Measurements from ENCODE around the gene NATD1.
A peak's percentile ranks its signal among the peaks of the same experiment; 100 is the strongest.
"Not testable (repeated sequence)": the region's sequence is repeated elsewhere in the genome, so short reads cannot be mapped to it uniquely, and the experiment has no call there.

The NATD1 gene

GRCh38 chr17:21243516-21244303 is 9.5 kb downstream of the NATD1 start:
- no peak for DNase-seq

DNA sequence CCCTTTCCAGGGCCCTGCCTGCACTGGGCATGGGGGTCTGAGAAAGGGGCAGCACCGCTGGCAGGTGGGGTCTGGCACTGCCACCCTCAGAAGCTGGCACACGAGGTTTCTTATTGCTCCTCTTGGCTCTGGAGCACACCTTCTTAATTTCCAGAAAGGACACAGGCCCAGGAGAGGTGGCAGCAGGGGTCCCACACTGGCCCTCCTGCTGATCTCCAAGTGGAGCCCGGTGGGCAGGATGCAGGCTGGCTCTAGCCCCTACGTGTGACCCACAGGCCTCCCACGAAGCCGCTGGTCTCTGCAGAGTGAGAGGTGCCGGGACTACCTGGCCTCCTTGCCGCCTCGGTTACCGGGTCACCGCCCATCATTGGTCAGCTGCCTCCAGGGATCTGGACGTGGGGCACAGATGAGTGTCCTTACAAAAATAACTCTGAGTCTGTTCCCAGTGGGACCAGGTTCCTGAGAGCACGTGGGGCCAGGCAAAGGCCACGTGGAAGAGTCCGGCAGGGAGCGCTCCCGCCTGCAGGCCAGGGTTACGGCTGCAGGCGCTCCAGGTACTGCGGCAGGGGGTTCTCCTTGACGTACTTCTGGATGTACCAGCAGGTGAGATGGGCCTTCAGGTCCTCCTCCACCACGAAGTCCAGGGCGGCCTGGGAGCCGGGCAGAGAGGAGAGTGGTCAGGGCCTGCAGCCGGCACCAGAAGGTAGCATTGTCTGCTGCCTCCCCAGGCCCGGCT is 10.3 kb downstream of the NATD1 start:
- DNase-seq: no peak

GRCh38 chr17:21242026-21242697 is 11.0 kb downstream of the NATD1 start:
- DNase-seq: no peak

DNA sequence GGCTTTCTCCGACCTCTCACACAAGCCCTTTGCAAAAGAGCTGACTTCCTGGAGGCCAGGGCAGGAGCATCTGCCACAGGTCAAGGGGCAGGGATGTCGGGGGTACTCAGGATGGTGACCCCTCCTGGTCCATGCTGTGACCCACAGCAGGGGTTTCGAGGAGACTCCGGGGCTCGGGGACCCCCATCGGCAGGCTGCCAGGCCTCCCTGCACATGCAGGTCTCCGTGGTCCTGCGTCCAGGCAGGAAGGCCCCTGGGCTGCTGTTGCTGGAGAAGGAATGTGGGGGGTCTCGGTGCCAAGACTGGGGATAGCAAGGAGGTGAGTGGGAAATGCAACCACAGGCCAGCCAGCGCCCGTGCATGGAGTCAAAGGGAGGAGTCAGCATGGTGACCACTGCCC is 11.6 kb downstream of the NATD1 start:
- DNase-seq: no peak

DNA sequence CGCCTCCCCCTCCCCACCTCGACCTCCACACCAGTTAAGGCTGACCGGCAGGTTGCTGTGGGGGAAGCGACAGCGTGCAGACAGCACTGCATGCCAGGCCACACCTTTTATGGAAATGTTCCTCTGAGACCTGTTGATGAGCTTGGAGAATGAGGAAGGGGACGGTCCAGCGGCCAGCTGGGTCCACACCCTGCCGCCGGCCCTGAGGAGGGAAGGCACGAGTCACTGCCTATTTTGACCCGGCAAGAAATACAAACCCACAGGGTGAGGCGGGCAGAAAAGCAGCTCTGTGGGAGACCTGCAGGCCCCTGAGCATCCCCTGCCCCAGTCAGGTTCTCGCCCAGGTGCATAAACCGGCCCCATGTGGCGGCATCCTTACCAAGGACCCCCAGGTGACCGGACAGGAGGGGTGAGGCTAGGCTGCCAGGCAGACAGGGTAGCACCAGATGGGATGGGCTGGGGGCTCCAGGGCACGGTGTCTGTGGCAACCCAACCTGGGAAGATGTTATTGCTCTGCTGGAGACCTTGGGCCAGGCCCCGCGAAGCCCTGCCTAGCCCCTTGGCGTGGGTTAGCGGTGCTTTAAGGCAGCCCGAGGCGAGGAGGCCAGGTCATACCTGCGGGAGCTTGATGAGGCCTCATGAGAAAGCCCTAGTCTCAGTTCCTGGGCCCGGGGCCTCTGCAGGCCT is 12.7 kb downstream of the NATD1 start:
- no peak for DNase-seq

DNA sequence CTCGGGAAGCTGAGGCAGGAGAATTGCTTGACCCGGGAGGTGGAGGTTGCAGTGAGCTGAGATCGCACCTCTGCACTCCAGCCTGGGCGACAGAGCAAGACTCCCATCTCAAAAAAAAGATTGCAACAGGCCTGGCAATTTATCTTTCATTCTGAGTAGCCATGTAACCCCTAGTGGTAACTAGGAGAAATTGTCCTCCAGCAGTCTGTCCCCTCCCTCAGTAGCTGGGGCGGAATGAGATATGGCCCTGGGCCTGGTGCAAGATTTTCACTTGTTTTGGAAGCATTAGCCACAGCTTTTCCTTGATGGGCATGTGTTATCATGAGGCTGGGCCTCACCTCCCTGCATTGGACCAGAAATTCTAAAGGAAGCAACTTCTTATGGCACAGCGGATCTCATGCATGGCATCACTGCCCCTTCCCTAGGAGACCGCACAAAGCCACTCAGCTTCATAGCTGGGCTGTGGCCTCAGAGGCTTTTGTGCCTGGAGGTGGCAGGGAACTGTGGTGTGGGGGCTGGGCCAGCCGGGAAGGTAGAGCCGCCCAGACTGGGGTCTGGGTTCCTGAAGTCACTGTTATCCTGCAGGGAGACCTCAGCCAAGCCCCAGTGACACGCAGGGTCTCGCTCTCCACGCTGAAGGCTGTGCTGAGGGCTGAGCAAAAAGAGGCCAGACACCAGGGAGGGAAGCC is 13.4 kb downstream of the NATD1 start:
- DNase-seq: no peak

DNA sequence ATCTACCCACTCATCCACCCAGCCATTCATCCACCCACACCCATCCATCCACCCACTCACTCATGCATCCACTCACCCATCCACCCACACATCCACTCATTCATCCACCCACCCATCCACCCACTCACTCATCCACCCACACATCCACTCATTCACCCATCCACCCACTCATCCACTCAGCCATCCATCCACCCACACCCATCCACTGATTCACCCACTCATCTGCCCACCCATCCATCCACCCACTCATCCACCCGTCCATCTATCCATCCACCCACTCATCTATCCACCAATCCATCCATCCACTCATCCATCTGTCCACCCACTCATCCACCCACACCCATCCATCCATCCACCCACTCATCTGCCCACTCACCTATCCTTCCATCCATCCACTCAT is 17.3 kb downstream of the NATD1 start:
- DNase-seq: no peak

DNA sequence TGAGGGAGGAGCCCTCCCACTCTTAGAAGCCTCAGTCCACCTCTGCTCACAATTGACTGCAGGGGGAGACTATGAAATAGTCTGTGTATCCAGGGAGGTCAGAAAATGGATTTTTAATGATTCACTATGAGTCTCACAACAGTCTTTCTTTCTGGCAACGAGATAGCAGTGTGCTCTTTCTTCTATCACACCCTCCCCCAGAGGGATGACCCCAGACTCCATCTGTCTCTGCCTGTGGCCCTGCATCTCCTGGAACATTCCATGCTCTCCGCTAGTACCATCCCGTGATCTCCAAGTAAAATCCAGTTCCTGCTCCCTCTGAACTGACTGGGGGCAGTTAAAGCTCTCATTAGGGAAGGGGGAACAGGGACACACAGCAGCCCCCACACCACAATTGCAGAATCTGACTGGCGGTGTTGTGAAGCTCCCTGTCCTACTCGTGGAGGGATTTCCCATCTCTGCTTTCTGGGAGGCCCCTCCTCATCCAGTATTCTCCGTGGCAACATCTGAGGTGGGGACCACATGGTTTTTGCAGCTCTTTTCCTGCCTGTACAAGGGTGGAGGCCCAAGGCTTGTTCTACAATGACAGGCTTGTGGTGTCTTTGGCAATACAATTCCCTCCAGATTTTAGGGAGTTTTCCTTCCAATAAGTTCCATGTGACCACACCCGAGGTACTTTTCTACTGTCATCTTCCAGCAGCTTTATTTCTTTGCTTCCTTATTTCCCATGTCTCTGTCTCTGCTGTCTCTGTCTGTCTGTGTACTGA is 19.4 kb downstream of the NATD1 start:
- DNase-seq: no peak

- no peak for DNase-seq
Observed at GRCh38 chr17:21232033-21232749, 21.0 kb downstream of the NATD1 start.

DNA sequence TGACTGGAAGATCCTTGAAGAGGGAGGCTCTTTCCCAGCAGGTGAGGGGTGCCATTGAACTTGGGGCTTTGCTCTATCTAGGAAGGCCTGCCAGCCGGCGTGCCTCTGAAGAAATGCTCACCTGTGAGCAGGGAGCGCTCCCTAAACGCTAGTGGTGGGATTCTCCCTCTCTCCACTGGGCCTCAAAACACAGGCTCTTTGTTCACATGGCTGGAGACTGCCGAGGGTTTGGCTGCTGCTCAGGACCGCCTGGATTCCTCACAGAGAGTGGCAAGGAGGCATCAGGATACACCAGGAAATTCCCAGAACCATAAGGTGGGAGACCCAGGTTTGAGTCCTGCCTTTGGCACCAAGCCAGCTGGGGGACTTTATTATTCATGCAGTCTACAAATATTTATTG is 21.7 kb downstream of the NATD1 start:
- DNase-seq: no peak

GRCh38 chr17:21228845-21229244 is 24.4 kb downstream of the NATD1 start:
- DNase-seq: no peak

- no peak for DNase-seq
Observed at GRCh38 chr17:21228111-21228510, 25.1 kb downstream of the NATD1 start.

GRCh38 chr17:21227277-21227676 is 25.9 kb downstream of the NATD1 start:
- not testable (repeated sequence) for DNase-seq

- DNase-seq: no peak
Observed at GRCh38 chr17:21223086-21223485, 30.1 kb downstream of the NATD1 start.

DNA sequence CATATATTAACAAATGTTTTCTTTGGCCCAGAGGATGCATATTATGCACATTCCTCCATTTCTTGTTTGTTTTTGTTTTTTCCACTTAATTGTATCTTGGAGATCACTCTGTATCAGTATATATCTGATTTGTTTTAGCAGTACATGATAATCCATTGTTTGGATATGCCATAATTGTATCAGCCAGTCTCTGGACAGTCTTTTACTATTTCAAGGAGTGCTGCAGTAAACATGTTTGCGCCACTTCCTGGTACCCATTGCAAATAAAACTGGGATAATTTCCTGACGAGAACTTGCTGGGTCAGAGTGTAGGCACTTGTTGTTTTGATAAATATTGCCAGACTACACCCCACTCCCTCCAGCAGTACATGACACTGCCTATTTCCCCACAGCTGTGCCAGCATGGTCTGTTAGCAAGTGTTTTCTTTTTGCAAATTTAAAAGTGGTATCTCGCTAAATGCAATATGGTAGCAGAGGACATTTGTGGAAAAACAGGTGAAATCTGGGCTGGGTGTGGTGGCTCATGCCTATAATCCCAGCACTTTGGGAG is 34.3 kb downstream of the NATD1 start:
- DNase-seq: no peak

DNA sequence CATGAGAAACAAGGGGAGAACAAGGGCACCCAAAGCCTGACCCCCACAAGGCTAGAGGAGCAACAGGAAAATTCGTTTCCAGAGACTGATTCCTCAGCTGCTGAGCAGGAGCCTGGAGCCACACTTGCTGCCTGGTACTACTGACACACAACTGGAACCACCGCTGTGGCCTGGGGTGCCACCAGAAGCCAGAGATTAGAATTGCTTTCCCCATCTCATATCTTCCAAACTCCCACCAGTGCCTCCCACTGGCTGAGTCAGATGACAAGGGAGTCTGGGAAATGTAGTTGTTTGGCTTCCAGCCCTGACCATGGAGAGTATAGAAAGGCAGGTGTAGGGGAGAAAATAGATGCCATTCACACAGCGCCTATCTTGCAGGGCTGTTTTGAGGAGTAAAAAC is 35.1 kb downstream of the NATD1 start:
- DNase-seq: peak; percentile 37

DNA sequence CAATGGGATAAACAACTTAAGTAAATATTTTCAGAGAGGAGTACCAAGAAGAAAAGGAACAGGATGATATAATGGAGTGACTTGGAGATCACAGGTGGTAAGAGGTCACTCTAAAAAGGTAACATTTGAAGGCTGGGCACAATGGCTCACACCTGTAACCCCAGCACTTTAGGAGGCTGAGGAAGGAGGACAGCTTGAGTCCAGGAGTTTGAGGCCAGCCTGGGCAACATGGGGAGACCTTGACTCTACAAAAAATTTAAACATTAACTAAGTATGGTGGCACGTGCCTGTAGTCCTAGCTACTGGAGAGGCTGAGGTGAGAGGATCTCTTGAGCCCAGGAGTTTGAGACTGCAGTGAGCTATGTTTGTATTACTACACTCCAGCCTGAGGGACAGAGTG is 35.9 kb downstream of the NATD1 start:
- no peak for DNase-seq

DNA sequence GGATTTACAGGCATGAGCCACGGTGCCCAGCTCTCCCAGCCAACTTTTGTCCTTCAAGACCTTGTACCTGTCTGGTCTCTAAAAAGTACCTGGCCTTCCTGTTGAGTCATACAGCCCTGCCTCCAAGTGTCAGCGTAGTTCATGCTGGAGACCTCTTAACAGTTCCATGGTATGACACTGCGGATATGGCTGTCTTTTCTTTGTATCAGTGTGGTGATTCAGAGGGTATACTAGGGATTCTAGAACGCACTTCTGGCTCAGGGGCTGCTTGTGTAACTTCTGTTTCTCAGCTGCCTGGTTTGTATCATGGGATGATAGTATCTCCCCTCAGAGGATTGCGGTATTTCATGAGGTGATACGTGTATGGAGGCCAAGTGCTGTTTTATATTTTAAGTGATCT is 37.3 kb downstream of the NATD1 start:
- no peak for DNase-seq

GRCh38 chr17:21214777-21215541 is 38.3 kb downstream of the NATD1 start:
- DNase-seq: peak; percentile 16
